Measurements from ENCODE around the gene IFI27L2. TPM values are rescaled to one million over a fixed set of nuclear protein-coding genes. Genes with fewer than 3 reads are reported as not detected.

IFI27L2 gene
- total and polyA plus RNA-seq, 2 experiments from 2014 or later = 23.4 to 38.5 TPM

DNA sequence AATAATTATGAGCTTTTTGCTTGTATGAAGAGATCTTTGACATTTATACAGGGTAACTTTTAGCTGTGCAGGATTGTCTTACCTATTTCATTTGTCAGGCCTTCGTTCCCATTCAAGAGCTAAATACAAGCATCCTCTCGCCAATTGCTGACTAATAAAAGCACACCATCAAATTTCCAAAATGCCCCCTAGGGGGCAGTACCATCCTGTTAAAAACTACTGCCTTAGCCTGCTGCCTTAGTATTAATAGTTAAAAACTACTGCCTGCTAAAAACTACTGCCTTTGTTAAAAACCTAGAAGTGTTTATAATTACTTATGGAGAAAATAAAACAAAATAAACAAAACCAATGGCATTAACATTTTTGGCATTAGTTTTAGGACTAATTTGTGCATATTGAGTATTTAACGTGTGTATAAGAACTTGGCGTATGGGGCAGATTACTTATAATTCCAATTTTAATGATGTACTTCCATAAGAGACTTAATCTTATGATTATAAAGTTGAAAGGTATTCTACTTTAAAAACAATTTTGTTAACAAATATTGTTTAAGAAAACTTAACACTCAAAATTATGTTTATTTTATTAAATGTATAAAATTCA lies 3.0 kb upstream of the IFI27L2 start:
- peak; percentile 86 for DNase-seq (ENCODE audit: low spot score)
- no peaks in the 10 kb centered on the region for H3K79me2 ChIP-seq (replicated peaks; ENCODE audit: insufficient read depth)
- peaks cover 6% of the 10 kb centered on the region for H3K27me3 Mint-ChIP-seq (ENCODE audit: insufficient read depth, low read depth, poor library complexity)
- H3K9me2 ChIP-seq (ENCODE audit: insufficient read depth) = no peaks in the 10 kb centered on the region
- H3F3A ChIP-seq (replicated peaks; ENCODE audit: low read depth) = no peaks in the 10 kb centered on the region
- H3K36me3 ChIP-seq (ENCODE audit: insufficient read depth) = no peaks in the 10 kb centered on the region
- H3K4me3 Mint-ChIP-seq = no peak overlapping the region
- H3K27me3 ChIP-seq (ENCODE audit: insufficient read depth) = no peaks in the 10 kb centered on the region
- peaks cover 8% of the 10 kb centered on the region for H3K4me1 Mint-ChIP-seq
- H3K27ac Mint-ChIP-seq = 0 out of 2 replicates have a peak overlapping the region, but pooled peaks have one; percentile 65
- no peak overlapping the region for H2AFZ ChIP-seq
- no peak overlapping the region for H3K4me3 ChIP-seq
- peaks cover 11% of the 10 kb centered on the region; the same call in 1 of the 2 replicates for H3K4me1 ChIP-seq (ENCODE audit: insufficient read depth)
- peaks cover 21% of the 10 kb centered on the region for H3K9me3 Mint-ChIP-seq
- H3K27ac ChIP-seq (ENCODE audit: low read depth) = no peak overlapping the region
- peaks cover 10% of the 10 kb centered on the region; the same call in 2 of the 3 replicates for H3K36me3 Mint-ChIP-seq (ENCODE audit: low read depth)
- peak; percentile 4; the same call in 1 of the 3 replicates for ATAC-seq
- TF ChIP-seq, protein P1, sequence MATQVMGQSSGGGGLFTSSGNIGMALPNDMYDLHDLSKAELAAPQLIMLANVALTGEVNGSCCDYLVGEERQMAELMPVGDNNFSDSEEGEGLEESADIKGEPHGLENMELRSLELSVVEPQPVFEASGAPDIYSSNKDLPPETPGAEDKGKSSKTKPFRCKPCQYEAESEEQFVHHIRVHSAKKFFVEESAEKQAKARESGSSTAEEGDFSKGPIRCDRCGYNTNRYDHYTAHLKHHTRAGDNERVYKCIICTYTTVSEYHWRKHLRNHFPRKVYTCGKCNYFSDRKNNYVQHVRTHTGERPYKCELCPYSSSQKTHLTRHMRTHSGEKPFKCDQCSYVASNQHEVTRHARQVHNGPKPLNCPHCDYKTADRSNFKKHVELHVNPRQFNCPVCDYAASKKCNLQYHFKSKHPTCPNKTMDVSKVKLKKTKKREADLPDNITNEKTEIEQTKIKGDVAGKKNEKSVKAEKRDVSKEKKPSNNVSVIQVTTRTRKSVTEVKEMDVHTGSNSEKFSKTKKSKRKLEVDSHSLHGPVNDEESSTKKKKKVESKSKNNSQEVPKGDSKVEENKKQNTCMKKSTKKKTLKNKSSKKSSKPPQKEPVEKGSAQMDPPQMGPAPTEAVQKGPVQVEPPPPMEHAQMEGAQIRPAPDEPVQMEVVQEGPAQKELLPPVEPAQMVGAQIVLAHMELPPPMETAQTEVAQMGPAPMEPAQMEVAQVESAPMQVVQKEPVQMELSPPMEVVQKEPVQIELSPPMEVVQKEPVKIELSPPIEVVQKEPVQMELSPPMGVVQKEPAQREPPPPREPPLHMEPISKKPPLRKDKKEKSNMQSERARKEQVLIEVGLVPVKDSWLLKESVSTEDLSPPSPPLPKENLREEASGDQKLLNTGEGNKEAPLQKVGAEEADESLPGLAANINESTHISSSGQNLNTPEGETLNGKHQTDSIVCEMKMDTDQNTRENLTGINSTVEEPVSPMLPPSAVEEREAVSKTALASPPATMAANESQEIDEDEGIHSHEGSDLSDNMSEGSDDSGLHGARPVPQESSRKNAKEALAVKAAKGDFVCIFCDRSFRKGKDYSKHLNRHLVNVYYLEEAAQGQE (IDR thresholded peaks at IDR 0.05; ENCODE audit: unreplicated experiment) = no peak
- TF ChIP-seq, protein P2, sequence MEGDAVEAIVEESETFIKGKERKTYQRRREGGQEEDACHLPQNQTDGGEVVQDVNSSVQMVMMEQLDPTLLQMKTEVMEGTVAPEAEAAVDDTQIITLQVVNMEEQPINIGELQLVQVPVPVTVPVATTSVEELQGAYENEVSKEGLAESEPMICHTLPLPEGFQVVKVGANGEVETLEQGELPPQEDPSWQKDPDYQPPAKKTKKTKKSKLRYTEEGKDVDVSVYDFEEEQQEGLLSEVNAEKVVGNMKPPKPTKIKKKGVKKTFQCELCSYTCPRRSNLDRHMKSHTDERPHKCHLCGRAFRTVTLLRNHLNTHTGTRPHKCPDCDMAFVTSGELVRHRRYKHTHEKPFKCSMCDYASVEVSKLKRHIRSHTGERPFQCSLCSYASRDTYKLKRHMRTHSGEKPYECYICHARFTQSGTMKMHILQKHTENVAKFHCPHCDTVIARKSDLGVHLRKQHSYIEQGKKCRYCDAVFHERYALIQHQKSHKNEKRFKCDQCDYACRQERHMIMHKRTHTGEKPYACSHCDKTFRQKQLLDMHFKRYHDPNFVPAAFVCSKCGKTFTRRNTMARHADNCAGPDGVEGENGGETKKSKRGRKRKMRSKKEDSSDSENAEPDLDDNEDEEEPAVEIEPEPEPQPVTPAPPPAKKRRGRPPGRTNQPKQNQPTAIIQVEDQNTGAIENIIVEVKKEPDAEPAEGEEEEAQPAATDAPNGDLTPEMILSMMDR (conservative IDR thresholded peaks at IDR 0.05; ENCODE audit: low read depth in 2 of 2) = peak; percentile 70 to 99
- H3K4me2 ChIP-seq = no peak overlapping the region
- H4K20me1 ChIP-seq (replicated peaks; ENCODE audit: insufficient read depth) = no peaks in the 10 kb centered on the region

DNA sequence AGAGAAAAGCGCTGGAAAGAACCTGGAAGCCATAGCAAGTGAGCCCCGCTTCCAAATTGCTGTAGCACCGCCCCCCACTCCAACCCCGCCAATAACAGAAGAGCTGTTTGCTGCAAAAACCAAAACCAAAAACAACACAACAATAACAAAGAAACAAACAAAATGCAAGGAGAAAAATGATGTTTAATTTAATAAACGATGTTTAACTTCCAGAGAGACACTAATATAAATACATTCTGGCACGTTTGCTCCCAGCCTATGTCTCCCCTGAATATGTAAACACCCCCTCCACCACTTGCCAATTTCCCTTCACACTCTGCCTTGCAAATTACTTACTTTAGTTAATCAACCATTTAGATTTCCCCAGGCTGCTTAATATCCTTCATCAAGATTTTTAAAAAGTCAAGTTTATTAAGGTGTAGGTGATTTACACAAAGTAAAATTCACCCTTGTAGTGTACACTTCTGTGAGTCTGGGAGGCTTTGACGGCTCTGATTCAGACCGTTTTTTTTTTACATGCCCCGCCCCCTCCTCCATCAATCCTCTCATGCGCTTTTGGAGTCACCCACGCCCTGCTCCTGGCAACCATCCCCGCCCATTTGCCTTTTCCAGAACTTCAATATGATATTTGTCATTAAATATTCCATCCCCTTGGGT lies 482 bp upstream of the IFI27L2 start:
- Histone ChIP-seq H4K20me1 (replicated peaks; ENCODE audit: insufficient read depth) (no peaks in the 10 kb centered on the region), H3K4me3 (peak overlapping the region; percentile 57), H3K4me1 (ENCODE audit: insufficient read depth) (peaks cover 11% of the 10 kb centered on the region; the same call in 1 of the 2 replicates), H3K27me3 (ENCODE audit: insufficient read depth) (no peaks in the 10 kb centered on the region), H3K27ac (ENCODE audit: low read depth) (peak overlapping the region; percentile 10; the same call in 1 of the 2 replicates), H3K9me2 (ENCODE audit: insufficient read depth) (no peaks in the 10 kb centered on the region), H2AFZ (peak overlapping the region; percentile 80; the same call in 1 of the 2 replicates), H3K36me3 (ENCODE audit: insufficient read depth) (no peaks in the 10 kb centered on the region), H3K79me2 (replicated peaks; ENCODE audit: insufficient read depth) (no peaks in the 10 kb centered on the region), H3K4me2 (peak overlapping the region; percentile 81), H3F3A (replicated peaks; ENCODE audit: low read depth) (no peaks in the 10 kb centered on the region)
- Mint-ChIP-seq H3K36me3 (ENCODE audit: low read depth) (0 out of 3 replicates have a peak, but pooled peaks cover under 1% of the 10 kb centered on the region), H3K9me3 (peaks cover 3% of the 10 kb centered on the region; the same call in 2 of the 3 replicates), H3K27ac (peak overlapping the region; percentile 85), H3K4me1 (peaks cover 8% of the 10 kb centered on the region), H3K4me3 (peak overlapping the region; percentile 82), H3K27me3 (ENCODE audit: insufficient read depth, low read depth, poor library complexity) (peaks cover 5% of the 10 kb centered on the region)
- peak; percentile 73 for DNase-seq (ENCODE audit: low spot score)
- ATAC-seq = peak; percentile 46
- no peak for TF ChIP-seq NANOG (IDR thresholded peaks at IDR 0.05; ENCODE audit: borderline replicate concordance)
- no peak for TF ChIP-seq STAT1 (IDR thresholded peaks at IDR 0.05; ENCODE audit: unreplicated experiment)
- TF ChIP-seq, protein P2 (conservative IDR thresholded peaks at IDR 0.05; ENCODE audit: low read depth in 2 of 2) = no peak
- TF ChIP-seq ZNF114 (CRISPR knock-in tag; IDR thresholded peaks at IDR 0.05) = no peak
- TF ChIP-seq JUNB (IDR thresholded peaks at IDR 0.05; ENCODE audit: unreplicated experiment) = no peak
- TF ChIP-seq CREB1 (CRISPR knock-in tag; IDR thresholded peaks at IDR 0.05; ENCODE audit: low read depth) = no peak
- TF ChIP-seq, protein P3, sequence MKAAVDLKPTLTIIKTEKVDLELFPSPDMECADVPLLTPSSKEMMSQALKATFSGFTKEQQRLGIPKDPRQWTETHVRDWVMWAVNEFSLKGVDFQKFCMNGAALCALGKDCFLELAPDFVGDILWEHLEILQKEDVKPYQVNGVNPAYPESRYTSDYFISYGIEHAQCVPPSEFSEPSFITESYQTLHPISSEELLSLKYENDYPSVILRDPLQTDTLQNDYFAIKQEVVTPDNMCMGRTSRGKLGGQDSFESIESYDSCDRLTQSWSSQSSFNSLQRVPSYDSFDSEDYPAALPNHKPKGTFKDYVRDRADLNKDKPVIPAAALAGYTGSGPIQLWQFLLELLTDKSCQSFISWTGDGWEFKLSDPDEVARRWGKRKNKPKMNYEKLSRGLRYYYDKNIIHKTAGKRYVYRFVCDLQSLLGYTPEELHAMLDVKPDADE (IDR thresholded peaks at IDR 0.05) = no peak
- no peak for TF ChIP-seq EZH2phosphoT487 (IDR thresholded peaks at IDR 0.05; ENCODE audit: unreplicated experiment)
- no peak for TF ChIP-seq EZH2 (IDR thresholded peaks at IDR 0.05; ENCODE audit: low read depth, unreplicated experiment)
- no peak for TF ChIP-seq POLR2AphosphoS5 (IDR thresholded peaks at IDR 0.05; ENCODE audit: low read depth)
- no peak for TF ChIP-seq ZNF331 (CRISPR knock-in tag; IDR thresholded peaks at IDR 0.05; ENCODE audit: low read depth)
